HG03558 (cell line): ENCODE data around the gene CORO7.
"Not testable (repeated sequence)": the region's sequence is repeated elsewhere in the genome, so short reads cannot be mapped to it uniquely, and the experiment has no call there.

Source experiments
- ATAC-seq: cut with Tn5 transposase; IDR thresholded peaks from one replicate; pipeline ENCODE4 v1.9.1; 2021; ENCODE audit warnings: moderate number of reproducible peaks; ENCODE audit not compliant: unreplicated experiment; ENCODE audit errors: extremely low read depth

Gene CORO7

DNA sequence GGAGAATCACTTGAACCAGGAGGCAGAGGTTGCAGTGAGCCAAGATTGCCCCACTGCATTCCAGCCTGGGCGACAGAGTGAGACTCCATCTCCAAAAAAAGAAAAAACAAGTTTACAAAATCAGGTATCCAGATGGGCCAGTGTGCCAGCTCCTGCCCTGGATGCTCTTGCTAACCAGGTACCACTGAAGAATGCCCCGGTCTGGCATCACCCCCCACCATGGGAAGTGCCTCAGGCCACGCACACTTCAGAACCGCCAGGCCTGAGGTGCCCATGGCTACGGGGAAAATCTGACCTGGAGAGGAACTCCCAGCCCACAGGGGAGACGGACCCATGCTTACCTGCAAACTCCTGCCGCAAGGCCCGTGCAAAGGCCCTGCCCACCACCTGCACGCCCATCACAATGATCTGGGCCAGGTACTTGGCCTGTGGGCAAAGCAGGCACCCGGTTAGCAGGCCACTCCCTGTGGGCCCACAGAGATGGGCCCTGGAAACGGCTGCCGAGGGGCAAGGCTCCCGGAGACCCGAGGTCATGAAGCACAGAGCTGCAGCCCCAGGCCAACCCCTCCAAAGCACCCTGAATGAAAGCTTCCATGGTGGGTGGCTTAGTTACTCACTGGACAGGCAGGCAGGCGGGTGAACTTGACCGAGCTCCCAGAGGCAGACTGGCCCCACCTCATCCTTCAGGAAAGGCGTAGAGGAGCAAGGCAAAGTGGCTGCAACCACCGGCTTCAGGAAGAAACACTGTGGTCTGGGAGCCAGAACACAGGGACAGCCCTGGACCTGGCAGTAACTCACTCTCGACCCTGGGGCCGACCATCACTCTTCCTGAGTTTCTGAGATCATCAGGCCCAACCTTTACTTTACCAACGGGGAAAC is 73.3 kb downstream of the CORO7 start:
- no peak for ATAC-seq

DNA sequence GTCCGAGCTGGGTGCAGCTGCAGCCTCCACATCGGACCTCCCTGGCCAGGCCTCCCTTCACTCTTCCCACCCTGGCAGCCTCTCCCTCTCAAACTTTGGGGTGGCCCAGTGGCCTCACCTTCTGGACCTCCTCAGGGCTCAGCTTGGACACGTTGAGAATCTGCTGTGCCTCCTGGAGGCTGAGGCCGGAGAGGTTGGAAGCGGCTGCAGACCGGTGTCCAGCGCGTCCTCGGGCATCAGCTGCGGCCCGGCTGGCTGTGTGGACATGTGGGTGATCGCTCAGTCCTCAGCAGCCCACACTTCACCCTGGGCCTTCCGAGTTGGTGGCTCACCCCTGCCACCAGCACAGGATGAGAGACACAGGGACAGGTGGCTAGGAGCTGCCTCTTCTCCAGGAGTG is 75.1 kb downstream of the CORO7 start:
- ATAC-seq = no peak

DNA sequence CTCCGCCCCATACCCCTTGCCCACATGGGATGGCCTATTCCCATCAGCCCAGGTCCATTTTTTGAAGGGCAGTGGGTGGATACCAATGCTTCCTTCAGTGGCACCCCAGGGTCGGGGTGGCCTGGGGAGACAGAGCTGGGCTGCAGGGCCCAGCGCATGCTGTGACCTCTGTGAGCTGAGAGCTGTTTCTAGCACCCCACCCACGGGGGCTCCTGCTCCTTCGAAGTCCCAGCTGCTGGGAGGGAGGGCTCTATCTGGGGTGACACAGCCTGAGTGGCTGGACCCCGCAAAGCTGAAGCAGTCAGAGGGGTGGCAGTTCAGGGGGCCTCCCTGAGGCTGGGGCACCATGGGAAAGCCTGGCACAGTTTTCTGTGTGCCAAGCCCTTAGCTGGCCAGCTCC is 76.0 kb downstream of the CORO7 start:
- ATAC-seq = no peak

DNA sequence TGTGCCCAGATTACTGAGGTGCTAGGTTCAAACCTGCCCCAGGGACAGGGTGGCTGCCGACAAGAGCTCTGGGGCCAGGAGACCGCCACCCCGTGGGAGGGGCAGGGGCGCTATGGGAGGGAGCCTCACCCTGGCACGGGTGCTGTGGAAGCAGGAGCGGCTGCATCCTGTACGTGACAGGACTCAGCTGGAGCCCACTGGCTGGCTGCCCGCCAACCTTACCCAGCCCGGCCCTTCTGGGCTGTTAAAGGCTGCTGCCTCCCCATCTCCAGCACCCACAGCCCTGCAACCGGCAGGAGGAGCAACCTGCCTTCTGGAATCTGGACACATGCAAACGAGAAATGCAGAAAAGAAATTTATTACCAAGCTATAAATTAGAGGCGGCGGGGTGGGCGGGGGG is 76.5 kb downstream of the CORO7 start:
- no peak for ATAC-seq

DNA sequence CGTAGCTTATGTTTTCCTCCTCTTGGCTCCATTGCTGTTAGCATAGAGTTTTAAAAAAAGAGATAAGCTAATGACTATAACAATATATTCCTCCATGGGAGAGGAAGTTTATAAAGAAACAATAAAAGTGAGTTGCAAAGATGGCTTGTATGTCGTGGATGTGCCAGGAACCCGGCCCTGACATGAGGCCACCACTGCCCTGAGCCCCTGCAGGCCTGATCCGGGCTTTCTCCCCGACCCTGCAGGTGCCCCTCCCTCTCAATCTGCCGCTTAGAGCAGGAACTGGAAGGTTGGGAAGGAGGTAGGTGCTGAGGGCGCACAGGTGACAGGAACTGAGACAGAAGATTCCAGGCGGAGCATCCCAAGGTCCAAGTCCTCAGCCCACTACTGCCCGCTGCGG is 76.9 kb downstream of the CORO7 start:
- no peak for ATAC-seq

DNA sequence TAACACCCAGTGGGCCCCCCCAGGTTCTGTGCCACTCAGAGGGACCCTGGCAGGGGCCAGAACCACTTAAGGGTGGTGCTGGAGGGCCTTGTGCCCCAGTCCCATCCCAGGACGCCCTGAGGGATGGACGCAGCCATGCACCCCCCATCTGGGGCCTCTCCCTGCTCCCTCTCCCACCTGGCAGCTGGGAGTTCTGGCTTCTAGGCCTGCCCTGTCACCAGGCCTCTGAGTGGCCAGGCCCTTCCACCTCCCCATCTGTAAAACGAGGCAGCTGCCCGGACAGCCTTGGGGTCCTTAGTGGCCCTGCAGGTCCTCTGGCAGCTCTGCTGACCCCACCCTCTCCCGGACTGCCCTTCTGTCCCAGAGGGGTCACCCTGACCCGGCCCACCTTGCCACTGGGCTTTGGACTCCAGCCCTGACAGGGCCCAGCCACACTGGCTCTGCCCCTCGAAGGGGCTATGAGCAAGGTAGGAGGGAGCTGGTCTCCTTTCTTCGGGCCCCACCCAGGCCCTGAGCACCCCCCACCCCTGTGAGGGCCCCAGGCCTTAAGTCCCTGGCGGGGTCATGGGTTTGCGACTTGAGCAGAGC is 77.6 kb downstream of the CORO7 start:
- ATAC-seq = no peak

DNA sequence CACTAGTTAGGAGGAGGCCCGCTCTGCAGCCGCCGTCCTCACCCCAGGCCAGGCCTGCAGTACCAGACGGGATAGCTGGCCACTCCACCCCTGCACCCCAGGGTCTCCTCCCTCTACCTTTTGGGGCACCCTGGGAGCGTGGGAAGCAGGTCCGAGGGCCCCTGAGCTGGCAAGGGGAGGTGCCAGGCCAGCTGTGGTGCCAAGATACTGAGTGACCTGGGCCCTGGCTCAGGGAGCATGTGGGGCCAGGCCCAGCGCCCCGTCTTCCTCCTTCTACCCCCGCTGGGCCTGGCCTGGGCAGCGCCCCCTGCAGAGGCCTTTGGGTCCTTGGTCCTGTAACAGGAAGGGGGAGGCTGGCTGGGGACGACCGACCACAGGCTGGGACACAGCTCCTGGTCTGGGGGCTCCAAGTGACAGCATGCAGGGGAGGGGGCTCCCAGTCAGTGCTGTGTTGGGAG is 78.2 kb downstream of the CORO7 start:
- ATAC-seq = no peak

DNA sequence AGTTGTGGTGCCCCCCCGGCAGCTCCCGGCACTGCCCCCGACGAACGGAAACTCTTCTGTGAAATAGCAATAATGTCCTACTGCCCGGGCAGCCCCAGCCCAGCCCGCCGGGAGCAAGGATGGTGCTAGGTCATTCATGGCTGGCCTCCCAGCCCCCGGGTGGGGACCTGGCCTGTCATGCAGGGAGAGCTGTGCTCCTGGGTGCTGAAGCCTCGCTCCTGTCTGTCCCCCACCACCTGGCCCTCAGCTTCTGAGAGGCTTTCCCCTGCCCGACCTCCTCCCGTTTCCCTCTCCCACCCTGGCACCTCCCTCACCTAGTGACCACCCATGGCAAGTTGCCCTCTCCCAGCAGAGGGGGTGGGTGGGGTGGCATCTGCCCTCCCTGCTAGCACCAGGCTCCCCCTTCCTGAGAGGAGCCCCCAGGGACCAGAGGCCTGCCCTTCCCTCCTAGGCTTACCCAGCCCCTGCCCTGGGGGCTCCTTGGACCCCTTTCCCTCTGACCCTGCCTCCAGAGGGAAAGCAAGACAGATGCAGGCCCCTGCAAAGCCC is 78.8 kb downstream of the CORO7 start:
- no peak for ATAC-seq

DNA sequence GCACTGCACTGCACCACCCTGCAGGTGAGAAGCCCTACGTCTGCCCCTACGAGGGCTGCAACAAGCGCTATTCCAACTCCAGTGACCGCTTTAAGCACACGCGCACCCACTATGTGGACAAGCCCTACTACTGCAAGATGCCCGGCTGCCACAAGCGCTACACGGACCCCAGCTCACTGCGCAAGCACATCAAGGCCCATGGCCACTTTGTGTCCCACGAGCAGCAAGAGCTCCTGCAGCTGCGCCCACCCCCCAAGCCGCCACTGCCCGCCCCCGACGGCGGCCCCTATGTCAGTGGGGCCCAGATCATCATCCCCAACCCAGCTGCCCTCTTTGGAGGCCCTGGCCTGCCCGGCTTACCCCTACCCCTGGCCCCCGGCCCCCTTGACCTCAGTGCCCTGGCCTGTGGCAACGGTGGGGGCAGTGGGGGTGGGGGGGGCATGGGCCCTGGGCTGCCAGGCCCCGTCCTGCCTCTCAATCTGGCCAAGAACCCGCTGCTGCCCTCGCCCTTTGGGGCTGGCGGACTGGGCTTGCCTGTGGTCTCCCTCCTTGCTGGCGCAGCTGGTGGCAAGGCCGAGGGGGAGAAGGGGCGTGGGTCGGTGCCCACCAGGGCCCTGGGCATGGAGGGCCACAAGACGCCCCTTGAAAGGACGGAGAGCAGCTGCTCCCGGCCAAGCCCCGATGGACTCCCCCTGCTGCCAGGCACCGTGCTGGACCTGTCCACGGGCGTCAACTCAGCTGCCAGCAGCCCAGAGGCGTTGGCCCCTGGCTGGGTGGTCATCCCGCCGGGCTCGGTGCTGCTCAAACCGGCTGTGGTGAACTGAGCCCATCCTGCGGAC is 79.5 kb downstream of the CORO7 start:
- no peak for ATAC-seq

DNA sequence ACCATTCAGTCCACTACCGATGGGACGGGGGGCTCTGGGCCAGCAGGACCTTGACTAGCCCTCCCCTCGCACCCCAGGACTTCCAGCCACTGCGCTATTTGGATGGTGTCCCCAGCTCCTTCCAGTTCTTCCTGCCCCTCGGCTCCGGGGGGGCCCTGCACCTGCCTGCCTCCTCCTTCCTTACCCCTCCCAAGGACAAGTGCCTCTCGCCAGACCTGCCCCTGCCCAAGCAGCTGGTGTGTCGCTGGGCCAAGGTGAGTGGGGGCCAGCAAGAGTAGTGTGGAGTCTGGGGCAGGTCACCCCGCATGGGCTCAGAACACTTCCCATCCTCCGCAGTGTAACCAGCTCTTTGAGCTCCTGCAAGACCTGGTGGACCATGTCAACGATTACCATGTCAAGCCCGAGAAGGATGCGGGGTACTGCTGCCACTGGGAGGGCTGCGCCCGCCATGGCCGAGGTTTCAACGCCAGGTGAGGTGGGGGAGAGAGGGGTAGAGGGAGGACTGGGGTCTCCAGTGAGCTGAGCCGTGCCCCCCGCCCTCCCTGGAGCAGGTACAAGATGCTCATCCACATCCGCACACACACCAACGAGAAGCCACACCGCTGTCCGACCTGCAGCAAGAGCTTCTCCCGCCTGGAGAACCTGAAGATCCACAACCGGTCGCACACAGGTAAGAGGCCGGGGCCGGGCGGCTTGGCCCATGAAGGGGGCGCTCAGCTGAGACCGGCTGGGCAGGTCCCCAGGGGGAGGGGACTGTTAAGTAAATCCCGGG is 81.5 kb downstream of the CORO7 start:
- no peak for ATAC-seq

DNA sequence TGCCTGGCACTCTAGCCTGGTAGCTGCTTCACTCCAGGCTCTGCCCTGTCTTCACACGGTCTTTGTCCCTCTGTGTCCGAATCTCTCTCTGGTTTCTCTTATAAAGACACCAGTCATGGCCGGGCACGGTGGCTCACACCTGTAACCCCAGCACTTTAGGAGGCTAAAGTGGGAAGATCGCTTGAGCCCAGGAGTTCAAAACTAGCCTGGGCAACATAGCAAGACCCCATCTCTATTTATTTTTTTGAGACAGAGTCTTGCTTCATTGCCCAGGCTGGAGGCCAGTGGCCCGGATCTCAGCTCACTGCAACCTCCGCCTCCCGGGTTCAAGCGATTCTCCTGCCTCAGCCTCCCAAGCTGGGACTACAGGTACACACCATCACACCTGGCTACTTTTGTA is 82.7 kb downstream of the CORO7 start:
- not testable (repeated sequence) for ATAC-seq

DNA sequence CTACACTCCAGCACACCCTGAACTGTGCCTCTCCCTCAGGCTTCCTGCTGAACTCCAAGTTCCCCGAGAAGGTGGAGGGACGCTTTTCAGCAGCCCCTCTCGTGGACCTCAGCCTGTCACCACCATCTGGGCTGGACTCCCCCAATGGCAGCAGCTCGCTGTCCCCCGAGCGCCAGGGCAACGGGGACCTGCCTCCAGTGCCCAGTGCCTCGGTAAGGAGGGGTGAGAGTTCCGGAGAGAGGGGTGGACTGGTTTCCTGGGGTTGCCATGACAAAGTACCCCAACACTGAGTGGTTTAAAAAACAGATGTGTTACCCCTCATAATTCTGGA is 83.1 kb downstream of the CORO7 start:
- no peak for ATAC-seq

DNA sequence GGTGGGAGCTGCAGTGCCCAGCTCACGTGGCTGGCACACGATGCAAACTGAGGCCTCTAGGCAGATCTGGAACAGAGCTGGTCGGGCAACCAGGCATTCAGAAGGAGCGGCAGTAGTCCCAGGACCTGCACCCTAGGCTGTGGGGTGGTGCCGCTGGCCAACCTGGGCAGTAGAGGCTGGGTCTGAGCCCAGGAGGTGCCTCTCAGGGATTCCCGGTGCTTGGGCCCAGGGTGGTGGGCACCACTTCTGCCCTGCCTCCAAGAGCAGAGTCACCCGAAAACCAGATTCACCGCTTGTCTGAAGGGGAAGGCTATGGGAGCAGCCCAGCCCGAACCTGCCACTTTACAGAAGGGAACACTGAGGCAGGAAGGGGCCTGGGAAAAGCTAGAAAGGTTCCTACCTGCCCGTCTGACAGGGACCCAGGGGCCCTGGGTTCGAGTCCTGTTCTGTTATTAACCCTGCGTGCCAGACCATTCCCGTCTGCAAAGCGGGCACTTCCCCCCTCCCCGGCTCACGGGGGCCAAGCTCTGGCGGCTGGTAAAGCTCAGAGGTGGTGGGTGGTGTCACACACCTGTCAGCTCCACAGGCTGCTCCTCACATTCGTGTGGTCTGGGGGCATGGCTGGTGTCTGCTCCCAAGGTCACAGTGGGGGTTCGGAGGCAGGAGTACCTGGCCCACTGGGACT is 83.6 kb downstream of the CORO7 start:
- ATAC-seq = no peak

DNA sequence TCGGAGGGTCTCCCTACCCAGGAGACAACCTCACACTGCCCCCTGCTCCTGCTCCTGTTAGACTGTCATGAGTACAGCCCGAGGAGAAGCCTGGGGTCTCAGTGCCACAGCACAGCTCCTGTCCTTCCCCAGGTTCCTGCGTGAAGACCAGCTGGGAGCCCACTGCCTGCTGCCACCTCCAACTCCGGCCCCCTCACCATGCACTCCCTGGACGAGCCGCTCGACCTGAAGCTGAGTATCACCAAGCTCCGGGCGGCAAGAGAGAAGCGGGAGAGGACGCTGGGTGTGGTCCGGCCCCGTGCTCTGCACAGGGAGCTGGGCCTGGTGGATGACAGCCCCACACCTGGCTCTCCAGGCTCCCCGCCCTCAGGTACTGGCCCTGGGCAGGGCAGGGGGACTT is 84.3 kb downstream of the CORO7 start:
- ATAC-seq = no peak

DNA sequence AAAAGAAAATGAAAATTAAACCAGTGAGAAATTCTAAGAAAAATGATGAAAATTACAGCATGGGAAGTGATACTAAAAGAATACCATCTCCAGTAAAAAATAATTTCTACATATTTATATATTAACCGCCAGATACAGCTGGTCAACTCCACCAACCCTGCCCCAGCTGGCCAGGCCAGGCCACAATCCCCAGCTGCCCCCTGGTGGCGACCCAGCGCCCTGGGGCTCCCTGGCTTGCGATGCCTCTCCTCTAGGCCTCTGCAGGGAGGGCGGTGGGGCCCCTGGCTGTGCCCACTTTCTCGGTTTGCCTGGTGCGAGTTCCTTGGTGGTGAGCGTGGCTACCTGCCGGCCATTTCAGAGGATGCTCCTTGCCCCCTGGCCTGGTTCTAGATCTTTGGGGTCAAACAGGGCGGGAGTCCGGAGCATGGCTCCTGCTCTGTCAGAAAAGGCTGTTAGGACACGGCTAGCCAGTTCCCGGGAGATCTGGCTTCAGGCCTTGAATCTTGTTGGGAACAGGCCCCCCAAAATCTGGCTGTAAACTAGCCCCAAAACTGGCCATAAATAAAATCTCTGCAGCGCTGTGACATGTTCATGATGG is 86.0 kb downstream of the CORO7 start:
- ATAC-seq = no peak

DNA sequence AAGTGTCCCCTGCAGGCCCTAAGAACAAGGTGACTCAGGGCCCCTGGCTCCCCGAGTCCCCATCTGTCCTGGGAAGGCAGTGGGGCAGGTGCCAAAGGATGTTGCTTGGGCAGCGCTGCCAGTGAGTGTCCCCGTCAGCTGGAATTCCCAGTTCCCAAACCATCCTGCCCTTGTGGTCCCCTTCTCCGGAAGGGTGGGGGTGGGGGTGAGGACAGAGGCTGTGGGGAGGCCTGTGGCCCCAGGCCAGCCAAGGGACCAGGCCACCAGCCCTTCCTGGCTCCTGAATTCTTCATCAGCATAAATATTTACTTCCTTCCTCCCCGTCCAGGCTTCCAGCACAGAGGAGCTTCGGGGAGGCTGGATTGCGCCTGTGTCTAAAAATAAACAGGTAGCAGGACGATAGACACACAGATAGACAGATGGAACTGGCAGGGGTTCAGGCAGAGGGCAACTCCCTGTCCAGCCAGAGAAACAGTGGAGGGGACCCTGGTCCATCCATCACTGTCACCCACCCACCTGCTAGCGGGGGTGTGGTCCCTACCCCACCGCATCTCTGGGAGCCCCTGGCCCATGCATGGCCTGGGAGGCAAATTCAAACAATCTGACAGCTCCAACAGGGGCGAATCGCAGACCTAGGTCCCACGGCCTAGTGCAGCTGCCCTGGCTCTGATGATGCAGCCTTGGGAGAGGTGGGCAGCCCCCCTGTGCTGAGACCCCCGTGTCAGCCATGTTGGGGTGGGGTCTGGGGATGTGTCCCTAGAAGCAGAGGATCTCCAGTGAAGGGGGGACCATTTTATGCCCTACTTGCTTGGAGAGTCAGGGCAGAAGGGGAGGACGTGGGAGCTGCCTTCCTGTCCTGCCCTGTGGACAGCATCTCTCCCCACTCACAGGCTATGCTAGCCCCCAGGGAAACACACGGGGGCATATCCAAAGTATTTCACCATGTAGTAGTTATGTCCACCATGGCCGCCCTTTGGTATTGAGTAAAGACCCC is 87.3 kb downstream of the CORO7 start:
- ATAC-seq = no peak

DNA sequence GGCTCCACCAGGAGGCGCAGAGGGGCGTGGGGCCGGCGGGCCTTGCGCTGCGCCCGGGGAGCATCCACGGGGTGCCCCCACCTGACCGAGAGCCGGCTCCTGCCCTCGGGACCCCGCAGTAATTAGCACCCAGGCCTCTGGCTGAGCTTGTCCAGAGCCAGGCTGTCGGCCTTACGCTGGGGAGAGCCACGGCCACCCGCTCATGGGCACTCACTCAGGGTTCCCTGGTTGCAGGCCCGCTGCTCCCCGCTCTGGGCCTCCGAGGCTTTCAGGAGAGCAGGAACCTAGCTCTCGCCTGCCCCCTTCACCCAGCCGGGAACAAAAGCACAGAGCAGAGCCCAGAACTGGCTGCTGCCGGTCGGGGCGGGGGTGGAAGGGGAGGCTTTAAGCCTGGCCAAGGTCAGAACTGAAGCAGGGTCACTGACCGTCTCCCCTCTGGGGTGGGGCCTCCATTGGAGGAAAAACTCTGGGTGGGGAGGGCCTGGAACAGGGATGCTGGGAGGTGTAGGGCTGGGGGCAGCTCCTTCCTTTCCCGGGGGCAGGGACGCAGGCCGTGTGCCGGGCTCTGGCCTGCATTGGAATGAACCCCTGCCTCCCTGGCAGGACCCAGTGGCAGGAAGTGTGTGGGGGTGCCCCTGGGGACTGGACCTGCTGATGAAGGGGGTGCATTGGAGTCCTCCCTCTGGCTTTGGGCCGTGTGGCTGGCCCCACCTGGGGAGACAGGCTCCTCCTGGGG is 88.2 kb downstream of the CORO7 start:
- no peak for ATAC-seq
